GM18868 (cell line): ENCODE results near the gene RAPGEF4.

Experiments
- ATAC-seq: cut with Tn5 transposase; IDR thresholded peaks from one replicate; pipeline ENCODE4 v1.9.1; 2021; ENCODE audit warnings: mild to moderate bottlenecking, moderate library complexity; ENCODE audit not compliant: unreplicated experiment

RAPGEF4 gene

GRCh38 chr2:172821370-172822338 lies 86.0 kb downstream of the RAPGEF4 start:
- ATAC-seq, result no peak

GRCh38 chr2:172822585-172822984 lies 86.9 kb downstream of the RAPGEF4 start:
- no peak for ATAC-seq

GRCh38 chr2:172823261-172823850 lies 87.7 kb downstream of the RAPGEF4 start:
- no peak for ATAC-seq

GRCh38 chr2:172826522-172826921 lies 90.9 kb downstream of the RAPGEF4 start:
- no peak for ATAC-seq

GRCh38 chr2:172829229-172829628 lies 93.6 kb downstream of the RAPGEF4 start:
- ATAC-seq, result no peak

GRCh38 chr2:172830482-172830881 lies 94.8 kb downstream of the RAPGEF4 start:
- no peak for ATAC-seq

- no peak for ATAC-seq
Observed at GRCh38 chr2:172833898-172834297, 98.3 kb downstream of the RAPGEF4 start.

GRCh38 chr2:172834881-172835280 lies 99.2 kb downstream of the RAPGEF4 start:
- ATAC-seq, result no peak

GRCh38 chr2:172836347-172836821 lies 100.7 kb downstream of the RAPGEF4 start:
- ATAC-seq, result no peak

GRCh38 chr2:172836827-172837226 lies 101.2 kb downstream of the RAPGEF4 start:
- no peak for ATAC-seq

- ATAC-seq, result no peak
Observed at GRCh38 chr2:172839446-172839845, 103.8 kb downstream of the RAPGEF4 start.

- no peak for ATAC-seq
Observed at GRCh38 chr2:172842511-172843265, 107.0 kb downstream of the RAPGEF4 start.

GRCh38 chr2:172843266-172843582 lies 107.6 kb downstream of the RAPGEF4 start:
- no peak for ATAC-seq

GRCh38 chr2:172843902-172844715 lies 108.5 kb downstream of the RAPGEF4 start:
- no peak for ATAC-seq

GRCh38 chr2:172845028-172845630 lies 109.5 kb downstream of the RAPGEF4 start:
- no peak for ATAC-seq

GRCh38 chr2:172846551-172846950 lies 110.9 kb downstream of the RAPGEF4 start:
- ATAC-seq, result no peak

- ATAC-seq, result no peak
Observed at GRCh38 chr2:172847188-172847587, 111.5 kb downstream of the RAPGEF4 start.

GRCh38 chr2:172848519-172848918 lies 112.9 kb downstream of the RAPGEF4 start:
- ATAC-seq, result no peak

GRCh38 chr2:172849519-172850217 lies 114.0 kb downstream of the RAPGEF4 start:
- no peak for ATAC-seq

GRCh38 chr2:172855588-172855987 lies 119.9 kb downstream of the RAPGEF4 start:
- ATAC-seq, result no peak
